HG03196 (cell line): Measurements from ENCODE around the gene SLC4A9.
A peak's percentile ranks its signal among the peaks of the same experiment; 100 is the strongest.
"Not testable (repeated sequence)": the region's sequence is repeated elsewhere in the genome, so short reads cannot be mapped to it uniquely, and the experiment has no call there.

Experiments
- ATAC-seq: cut with Tn5 transposase; IDR thresholded peaks from one replicate; pipeline ENCODE4 v1.9.1; 2021; ENCODE audit not compliant: unreplicated experiment

The SLC4A9 gene

DNA sequence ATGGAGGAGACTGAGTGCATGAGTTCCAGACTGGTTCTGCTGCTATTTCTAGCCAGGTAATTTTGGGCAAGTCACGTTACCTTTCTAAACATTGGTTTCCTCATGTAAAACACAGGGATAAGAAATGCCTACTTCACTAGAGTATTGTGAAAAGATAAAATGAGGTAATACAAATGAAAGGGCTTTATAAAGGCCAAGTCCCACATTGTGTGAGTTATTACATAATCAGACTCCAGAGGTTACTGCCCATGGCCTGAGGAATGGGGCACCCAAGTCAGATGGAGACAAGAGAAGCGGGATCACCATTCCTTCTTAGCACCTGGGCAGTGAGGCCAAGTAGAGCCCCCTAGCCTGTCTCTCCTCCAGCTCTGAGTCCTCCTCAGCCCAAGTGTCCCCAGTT, 21.1 kb upstream of the SLC4A9 start:
- no peak for ATAC-seq

- ATAC-seq = no peak
Observed at GRCh38 chr5:140339636-140340035, 20.4 kb upstream of the SLC4A9 start.

DNA sequence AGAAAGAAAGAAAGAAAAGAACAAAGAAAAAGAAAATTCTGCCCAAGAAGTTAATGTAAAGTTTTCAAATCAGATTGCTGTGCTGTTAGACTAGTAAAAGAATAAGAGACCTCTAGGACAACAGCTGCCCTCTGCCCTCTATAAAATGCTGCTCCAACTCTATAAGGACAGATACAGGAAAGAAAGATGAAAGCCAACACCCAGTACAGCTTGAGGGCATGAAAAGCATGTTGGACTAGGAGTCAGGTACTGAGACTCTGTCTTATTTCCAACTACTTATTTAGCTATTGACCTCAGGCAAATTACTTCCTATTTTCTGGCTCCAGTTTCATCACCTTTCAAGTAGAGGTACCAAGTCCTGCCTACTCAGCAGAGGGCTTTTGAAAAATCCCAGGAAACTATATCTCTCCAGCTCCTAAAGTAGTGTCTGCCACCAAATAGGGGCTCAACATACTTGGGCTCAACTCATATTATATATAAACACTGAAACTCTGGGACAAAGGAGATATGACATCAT, 19.3 kb upstream of the SLC4A9 start:
- ATAC-seq = no peak

GRCh38 chr5:140341591-140341990, 18.4 kb upstream of the SLC4A9 start:
- no peak for ATAC-seq

GRCh38 chr5:140342287-140342686, 17.7 kb upstream of the SLC4A9 start:
- no peak for ATAC-seq

DNA sequence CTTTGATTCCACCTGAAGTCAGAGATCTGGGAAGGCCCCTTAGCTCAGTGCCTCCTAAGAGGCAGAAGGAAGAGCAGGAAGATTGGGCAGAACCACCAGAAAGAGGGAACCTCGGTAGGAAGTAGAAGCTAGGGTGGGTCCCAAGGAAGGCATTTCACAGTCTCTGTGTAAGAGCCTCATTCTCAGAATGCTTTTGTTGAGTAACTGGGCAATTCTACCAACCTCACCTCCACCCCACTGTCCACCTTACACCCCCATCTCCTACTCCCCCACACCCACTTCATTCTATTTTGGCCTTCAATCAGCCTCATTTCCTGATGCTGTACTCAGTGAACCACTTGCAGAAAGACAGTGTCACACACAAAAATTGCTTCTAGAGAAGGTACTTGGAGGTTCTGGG, 17.1 kb upstream of the SLC4A9 start:
- ATAC-seq = no peak

DNA sequence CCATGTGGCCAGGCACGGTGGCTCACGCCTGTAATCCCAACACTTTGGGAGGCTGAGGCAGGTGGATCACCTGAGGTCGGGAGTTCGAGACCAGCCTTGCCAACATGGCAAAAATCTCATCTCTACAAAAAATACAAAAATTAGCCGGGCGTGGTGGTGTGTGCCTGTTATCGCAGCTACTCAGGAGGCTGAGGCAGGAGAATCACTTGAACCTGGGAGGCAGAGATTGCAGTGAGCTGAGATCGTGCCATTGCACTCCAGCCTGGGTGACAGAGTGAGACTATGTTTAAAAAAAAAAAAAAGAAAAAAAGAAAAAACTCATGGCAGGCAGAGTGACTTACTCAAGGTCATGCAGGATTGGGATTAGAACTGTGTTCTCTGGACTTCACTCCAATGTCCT, 16.1 kb upstream of the SLC4A9 start:
- not testable (repeated sequence) for ATAC-seq

DNA sequence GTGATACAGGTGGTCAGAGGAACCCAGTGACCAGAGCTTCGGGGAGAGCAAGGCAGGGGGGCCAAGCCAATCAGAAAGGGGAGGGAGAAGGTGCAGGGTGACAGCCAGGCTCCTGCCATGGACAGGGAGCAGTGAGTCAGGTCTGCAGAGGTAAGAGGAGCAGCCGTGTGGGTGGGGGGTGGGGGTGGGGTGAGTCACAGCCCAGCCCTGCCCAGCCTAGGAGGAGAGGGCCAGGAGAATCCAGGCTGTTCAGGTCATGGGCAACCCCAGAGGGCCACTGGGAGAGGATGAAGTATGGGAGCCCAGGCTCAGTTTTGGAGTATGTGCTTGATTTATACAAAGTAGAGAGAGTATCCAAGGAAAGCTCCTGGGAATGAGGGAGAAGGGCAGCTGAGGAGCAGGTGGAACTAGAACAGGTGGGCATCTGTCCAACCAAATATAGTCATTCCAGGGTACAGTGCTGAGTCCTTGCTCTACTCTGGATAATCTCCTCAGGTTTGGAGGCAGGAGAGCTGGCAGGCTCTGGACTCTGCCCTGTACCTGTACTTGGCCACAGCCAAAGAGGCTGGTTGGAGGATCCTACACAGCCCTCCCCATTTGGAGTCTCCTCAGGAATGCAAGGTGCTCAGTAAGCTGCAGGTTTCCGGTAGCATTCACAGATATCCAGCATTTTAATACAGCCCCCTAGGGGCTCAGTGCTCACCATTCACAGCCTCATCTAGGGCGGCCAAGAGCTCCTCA, 15.1 kb upstream of the SLC4A9 start:
- no peak for ATAC-seq

- ATAC-seq = peak; percentile 11
Observed at GRCh38 chr5:140345919-140346347, 14.1 kb upstream of the SLC4A9 start.

DNA sequence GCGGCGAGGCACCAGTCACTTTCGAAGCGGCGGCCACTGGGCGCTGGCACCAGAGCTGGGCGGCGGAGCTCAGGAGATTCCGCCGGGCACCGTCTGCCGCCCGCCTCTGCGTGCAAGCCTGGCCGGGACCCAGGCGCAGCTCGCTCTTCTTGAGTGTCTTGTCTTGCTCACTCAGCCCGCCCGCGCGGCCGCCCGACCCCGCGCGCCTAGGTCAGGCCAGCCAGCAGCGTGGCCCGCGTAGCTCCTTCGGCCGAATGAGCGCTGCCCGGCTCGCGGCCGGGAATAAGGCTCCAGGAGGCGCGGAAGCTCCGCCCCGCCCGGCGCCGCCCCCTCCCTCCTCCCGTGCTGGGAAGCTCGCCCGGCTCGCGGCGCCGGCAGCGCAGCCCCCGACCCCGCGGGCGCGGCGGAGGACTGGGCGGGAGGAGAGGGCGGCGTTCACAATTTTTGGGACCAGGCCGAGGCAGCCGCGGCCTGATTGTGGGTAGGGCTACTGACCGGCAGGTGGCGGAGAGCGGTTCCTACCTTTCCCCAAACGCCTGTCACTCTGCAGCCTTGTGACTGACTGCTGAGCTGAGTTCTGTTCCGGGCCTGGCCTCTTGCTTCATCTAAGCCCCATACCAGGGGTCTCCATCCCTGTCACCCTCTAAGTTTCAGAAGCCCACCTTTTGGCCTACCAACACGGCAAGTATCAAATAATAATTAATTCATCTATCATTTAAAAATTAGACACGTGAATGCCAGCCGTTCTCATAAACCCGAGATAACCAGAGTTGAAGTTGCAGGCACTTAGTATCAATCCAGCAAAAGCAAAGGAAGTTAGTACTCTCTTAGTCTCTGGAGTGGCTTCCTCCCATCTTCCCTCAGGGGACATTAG, 13.4 kb upstream of the SLC4A9 start, which contains the start of gene HBEGF:
TSS of gene HBEGF (minus strand) at position 256 of the 874 bp plus-strand sequence. CDS start 275 bp downstream, outside the sequence.
- ATAC-seq = peak; percentile 61

- ATAC-seq = no peak
Observed at GRCh38 chr5:140347360-140347759, 12.6 kb upstream of the SLC4A9 start.

GRCh38 chr5:140348104-140348503, 11.9 kb upstream of the SLC4A9 start:
- ATAC-seq = no peak

GRCh38 chr5:140349244-140349643, 10.8 kb upstream of the SLC4A9 start:
- no peak for ATAC-seq

DNA sequence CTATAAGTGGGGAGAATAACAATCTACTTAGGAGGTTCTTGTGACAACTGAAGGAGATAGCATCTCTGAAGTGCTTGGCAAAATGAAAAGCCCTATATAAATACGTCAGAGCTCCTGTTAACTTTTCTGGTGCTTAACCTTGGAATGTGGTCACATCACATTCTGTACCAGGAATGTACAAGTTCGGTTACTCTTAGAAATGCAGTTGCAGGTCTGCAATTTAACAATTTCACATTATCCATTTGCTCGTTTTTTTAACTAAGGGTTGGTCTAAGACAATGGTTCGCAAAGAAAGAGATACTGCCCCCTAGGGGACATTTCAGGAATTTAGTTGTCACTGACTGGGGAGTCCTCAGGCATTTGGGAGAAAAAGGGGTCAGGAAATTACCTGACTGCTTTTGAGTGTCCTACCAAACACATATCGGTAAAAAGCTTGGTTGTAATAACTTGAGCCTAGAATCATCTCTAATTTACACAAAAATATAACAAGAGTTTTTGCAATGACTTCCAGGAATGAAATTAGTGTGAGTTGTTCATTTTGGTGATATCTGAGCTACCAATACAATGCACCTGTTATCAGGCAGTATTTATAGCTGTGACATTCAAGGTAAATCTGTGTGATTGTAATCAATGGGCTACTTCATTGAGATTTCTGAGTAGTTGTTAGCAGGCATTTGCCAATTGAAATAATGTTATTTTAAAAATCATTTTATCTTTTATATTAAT, 8.2 kb upstream of the SLC4A9 start:
- ATAC-seq = no peak

GRCh38 chr5:140355546-140355945, 4.4 kb upstream of the SLC4A9 start:
- no peak for ATAC-seq

GRCh38 chr5:140356853-140357725, 2.9 kb upstream of the SLC4A9 start:
- no peak for ATAC-seq

GRCh38 chr5:140357726-140358093, 2.3 kb upstream of the SLC4A9 start:
- ATAC-seq = peak; percentile 85

GRCh38 chr5:140358738-140359310, 1.2 kb upstream of the SLC4A9 start:
- no peak for ATAC-seq

DNA sequence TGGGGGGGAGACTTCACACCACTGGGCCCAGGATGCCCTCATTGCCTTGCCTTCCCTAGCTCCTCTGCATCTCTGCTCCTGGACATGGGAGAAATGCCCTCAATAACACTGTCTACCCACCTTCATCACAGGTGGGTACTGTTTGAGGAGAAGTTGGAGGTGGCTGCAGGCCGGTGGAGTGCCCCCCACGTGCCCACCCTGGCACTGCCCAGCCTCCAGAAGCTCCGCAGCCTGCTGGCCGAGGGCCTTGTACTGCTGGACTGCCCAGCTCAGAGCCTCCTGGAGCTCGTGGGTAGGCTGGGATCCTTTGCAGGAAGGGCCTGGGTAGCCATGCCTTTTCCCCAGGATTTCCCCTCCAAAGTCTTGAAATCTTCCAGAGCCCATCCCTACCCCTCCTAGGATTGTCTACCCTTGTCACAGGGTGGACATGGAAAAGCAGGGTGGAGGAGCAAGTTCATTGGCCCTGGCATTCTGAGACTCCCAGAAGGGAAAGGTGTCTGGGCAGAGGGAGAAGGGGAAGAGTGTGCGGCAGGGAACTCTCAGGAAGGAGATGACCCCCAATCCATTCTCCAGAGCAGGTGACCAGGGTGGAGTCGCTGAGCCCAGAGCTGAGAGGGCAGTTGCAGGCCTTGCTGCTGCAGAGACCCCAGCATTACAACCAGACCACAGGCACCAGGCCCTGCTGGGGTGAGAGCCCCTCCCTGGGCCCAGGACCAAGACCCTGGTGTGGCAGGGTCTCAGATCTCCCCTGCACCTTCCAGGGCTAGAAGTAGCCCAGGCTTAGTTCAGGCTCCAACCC, 886 bp downstream of the SLC4A9 start:
- ATAC-seq = no peak
